Astrocyte of the cerebellum (primary cell): Measurements from ENCODE around the gene TKFC.

Experiments used
- DNase-seq: peaks from one replicate; pipeline ENCODE4 v3.0.0-alpha.2; 2011; ENCODE audit warnings: low read depth
- H3K4me3 ChIP-seq: 2 replicates; pipeline ENCODE4 v1.5.1; 2011; ENCODE audit warnings: mild to moderate bottlenecking, low read depth, low read length, moderate library complexity
- CTCF ChIP-seq: IDR thresholded peaks from 2 replicates; pipeline ENCODE4 v1.5.1; 2012; ENCODE audit warnings: low read length, low read depth, moderate library complexity, mild to moderate bottlenecking; ENCODE audit errors: missing control alignments
- in situ Hi-C: cut with HindIII; loops from 2 replicates; pipeline ENCODE4 v1.10.0; 2017; ENCODE audit warnings: low sequenced_read_pairs

Gene TKFC

GRCh38 chr11:61362542-61362875, 29.5 kb downstream of the TKFC start:
- TF ChIP-seq CTCF: no peak
- H3K4me3 ChIP-seq: peak overlapping the region; percentile 77
- DNase-seq: no peak
- in situ Hi-C loops: loop anchor here (5.0 kb wide), 1 partner anchor 35 kb away; no protein-coding TSS in a partner anchor

GRCh38 chr11:61364012-61364675, 31.1 kb downstream of the TKFC start:
- TF ChIP-seq CTCF: no peak

GRCh38 chr11:61367406-61367805, 34.4 kb downstream of the TKFC start:
- in situ Hi-C loops: no loop called here
- TF ChIP-seq CTCF: no peak
- DNase-seq: no peak
- no peak overlapping the region for H3K4me3 ChIP-seq

More at GRCh38 chr11:61364012-61364675, 31.1 kb downstream of the TKFC start:
- DNase-seq: no peak
- in situ Hi-C loops: loop anchor here (5.0 kb wide), 1 partner anchor 37 kb away; no protein-coding TSS in a partner anchor
- H3K4me3 ChIP-seq: no peak overlapping the region

- TF ChIP-seq CTCF: no peak
- in situ Hi-C loops: no loop called here
- no peak for DNase-seq
- H3K4me3 ChIP-seq: no peak overlapping the region
Observed at GRCh38 chr11:61368646-61369045, 35.6 kb downstream of the TKFC start.

- in situ Hi-C loops: no loop called here
- TF ChIP-seq CTCF: no peak
- peak; percentile 43 for DNase-seq
- no peak overlapping the region for H3K4me3 ChIP-seq
Observed at GRCh38 chr11:61369372-61370348, 36.6 kb downstream of the TKFC start.

- no peak for DNase-seq
- in situ Hi-C loops: no loop called here
- no peak overlapping the region for H3K4me3 ChIP-seq
- TF ChIP-seq CTCF: no peak
Observed at GRCh38 chr11:61370349-61371005, 37.4 kb downstream of the TKFC start.
